Gastrocnemius medialis (tissue), 4 donors: Measurements from ENCODE around the gene WNK4. TPM values are rescaled to one million over a fixed set of nuclear protein-coding genes. Genes with fewer than 3 reads are reported as not detected.

Source experiments
- ATAC-seq, 2 donors: fragments of 150-250 bp; one replicate each; pipeline ENCODE4 v1.9.1; 2016
- DNase-seq, 2 donors: peaks; one replicate each; pipeline ENCODE4 v3.0.0-alpha.2; 2019
- H3K27ac ChIP-seq, 4 donors: fragments of 200-600 bp; sonication (generic); 1 replicate in 1 of 4; 2 replicates in 3 of 4; pipeline ENCODE4 v1.5.1; 2016 to 2018; ENCODE audit warnings: mild to moderate bottlenecking in 2 of 4, moderate library complexity in 1 of 4
- H3K27me3 ChIP-seq, 3 donors: fragments of 200-600 bp; sonication (generic) in 2 of 3; 1 replicate in 1 of 3; 2 replicates in 2 of 3; pipeline versions ENCODE4 v1.5.1 to v1.6.0; 2016 to 2019; ENCODE audit warnings: mild to moderate bottlenecking in 1 of 3, moderate library complexity in 1 of 3
- H3K36me3 ChIP-seq, 2 donors: fragments of 200-600 bp; sonication (generic) in 1 of 2; one replicate each; pipeline ENCODE4 v1.5.1; 2017 to 2018
- H3K4me1 ChIP-seq, 2 donors: fragments of 200-600 bp; sonication (generic) in 1 of 2; one replicate each; pipeline ENCODE4 v1.5.1; 2016 to 2017; ENCODE audit warnings: mild to moderate bottlenecking in 2 of 2
- H3K4me3 ChIP-seq, 4 donors: fragments of 200-600 bp; sonication (generic) in 3 of 4; 1 replicate in 1 of 4; 2 replicates in 3 of 4; pipeline ENCODE4 v1.5.1; 2016 to 2019; ENCODE audit warnings: mild to moderate bottlenecking in 2 of 4
- H3K9me3 ChIP-seq, 3 donors: fragments of 200-600 bp; sonication (generic) in 2 of 3; 1 replicate in 1 of 3; 2 replicates in 2 of 3; pipeline ENCODE4 v1.5.1; 2016 to 2019
- POLR2A ChIP-seq, 2 donors: fragments of 450-650 bp; IDR thresholded peaks; one replicate each; pipeline ENCODE4 v1.6.1; 2017; ENCODE audit warnings: antibody characterized with exemption in 2 of 2, mild to moderate bottlenecking in 2 of 2, moderate library complexity in 2 of 2
- in situ Hi-C, 4 donors: fragments of 200-750 bp; cut with MboI; loops; one replicate each; pipeline versions ENCODE4 v1.15.0 to v1.8.0; 2017; ENCODE audit warnings: low sequenced_read_pairs in 4 of 4
- intact Hi-C: fragments of 100-400 bp; cut with DNase I; formaldehyde crosslinking; loops from one replicate; pipeline ENCODE4 v1.15.1; 2023; ENCODE audit warnings: low total_unique reads
- total RNA-seq, 4 donors: library from RNA; depleted of rRNA; stranded (reverse); fragments of >200 nt; gene quantifications; one replicate each; pipeline versions ENCODE4 v1.1.0 to v1.2.3, GENCODE V29; 2016
- TF ChIP-seq, protein P1 (sequence below), 5 experiments: fragments of 450-650 bp in 3 of 5; fragments of 200-600 bp in 2 of 5; sonication (generic) in 2 of 5; IDR thresholded peaks in 4 of 5; conservative IDR thresholded peaks in 1 of 5; 1 replicate in 4 of 5; 2 replicates in 1 of 5; pipeline ENCODE4 v1.5.1; 2016 to 2019; ENCODE audit warnings: antibody characterized with exemption in 5 of 5, mild to moderate bottlenecking in 3 of 5, moderate library complexity in 3 of 5

WNK4 gene
- total RNA-seq, 4 donors from 2014 or later = not detected

DNA sequence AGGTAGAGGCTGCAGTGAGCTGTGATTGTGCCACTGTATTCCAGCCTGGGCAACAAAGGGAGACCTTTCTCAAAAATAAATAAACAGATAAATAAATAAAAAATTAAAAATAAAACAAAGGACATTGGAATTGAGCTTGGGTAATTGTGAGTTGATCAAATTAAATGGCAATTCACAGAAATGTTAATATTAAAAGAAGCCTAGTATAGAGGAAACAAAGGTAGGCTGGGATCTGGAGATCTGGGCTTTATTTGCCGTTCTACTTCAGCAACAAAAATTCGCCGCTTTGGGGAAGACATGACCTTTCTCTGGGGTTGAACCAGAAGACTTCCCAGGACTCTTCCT lies 7.5 kb upstream of the WNK4 start:
- H3K4me3 ChIP-seq = peak overlapping the region; percentile 85 to 100 (median 91)
- intact Hi-C loops (loop anchor here (1.0 kb wide), 2 partner anchors 25 to 51 kb away; partner anchors contain the start of genes BECN1, CNTD1 and COA3), in situ Hi-C loops (loop anchor here in 1 of 4 donors (25.0 kb wide), 1 partner anchor 186 kb away; the partner anchor contains the start of gene PSMC3IP)
- TF ChIP-seq POLR2A (IDR thresholded peaks at IDR 0.05) = no peak
- TF ChIP-seq, protein P1, sequence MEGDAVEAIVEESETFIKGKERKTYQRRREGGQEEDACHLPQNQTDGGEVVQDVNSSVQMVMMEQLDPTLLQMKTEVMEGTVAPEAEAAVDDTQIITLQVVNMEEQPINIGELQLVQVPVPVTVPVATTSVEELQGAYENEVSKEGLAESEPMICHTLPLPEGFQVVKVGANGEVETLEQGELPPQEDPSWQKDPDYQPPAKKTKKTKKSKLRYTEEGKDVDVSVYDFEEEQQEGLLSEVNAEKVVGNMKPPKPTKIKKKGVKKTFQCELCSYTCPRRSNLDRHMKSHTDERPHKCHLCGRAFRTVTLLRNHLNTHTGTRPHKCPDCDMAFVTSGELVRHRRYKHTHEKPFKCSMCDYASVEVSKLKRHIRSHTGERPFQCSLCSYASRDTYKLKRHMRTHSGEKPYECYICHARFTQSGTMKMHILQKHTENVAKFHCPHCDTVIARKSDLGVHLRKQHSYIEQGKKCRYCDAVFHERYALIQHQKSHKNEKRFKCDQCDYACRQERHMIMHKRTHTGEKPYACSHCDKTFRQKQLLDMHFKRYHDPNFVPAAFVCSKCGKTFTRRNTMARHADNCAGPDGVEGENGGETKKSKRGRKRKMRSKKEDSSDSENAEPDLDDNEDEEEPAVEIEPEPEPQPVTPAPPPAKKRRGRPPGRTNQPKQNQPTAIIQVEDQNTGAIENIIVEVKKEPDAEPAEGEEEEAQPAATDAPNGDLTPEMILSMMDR (IDR thresholded peaks at IDR 0.05 in 4 of 5, conservative IDR thresholded peaks at IDR 0.05 in 1 of 5) = no peak
- H3K27ac ChIP-seq = peak overlapping the region; percentile 81 to 94 (median 88)
- H3K36me3 ChIP-seq = peaks cover 2 to 31% of the 10 kb centered on the region in 2 donors
- ATAC-seq (peak in 1 of 2 donors; percentile 8), DNase-seq (no peak)
- no peaks in the 10 kb centered on the region for H3K27me3 ChIP-seq
- H3K9me3 ChIP-seq = no peaks in the 10 kb centered on the region
- peaks cover 12 to 17% of the 10 kb centered on the region in 2 donors for H3K4me1 ChIP-seq

DNA sequence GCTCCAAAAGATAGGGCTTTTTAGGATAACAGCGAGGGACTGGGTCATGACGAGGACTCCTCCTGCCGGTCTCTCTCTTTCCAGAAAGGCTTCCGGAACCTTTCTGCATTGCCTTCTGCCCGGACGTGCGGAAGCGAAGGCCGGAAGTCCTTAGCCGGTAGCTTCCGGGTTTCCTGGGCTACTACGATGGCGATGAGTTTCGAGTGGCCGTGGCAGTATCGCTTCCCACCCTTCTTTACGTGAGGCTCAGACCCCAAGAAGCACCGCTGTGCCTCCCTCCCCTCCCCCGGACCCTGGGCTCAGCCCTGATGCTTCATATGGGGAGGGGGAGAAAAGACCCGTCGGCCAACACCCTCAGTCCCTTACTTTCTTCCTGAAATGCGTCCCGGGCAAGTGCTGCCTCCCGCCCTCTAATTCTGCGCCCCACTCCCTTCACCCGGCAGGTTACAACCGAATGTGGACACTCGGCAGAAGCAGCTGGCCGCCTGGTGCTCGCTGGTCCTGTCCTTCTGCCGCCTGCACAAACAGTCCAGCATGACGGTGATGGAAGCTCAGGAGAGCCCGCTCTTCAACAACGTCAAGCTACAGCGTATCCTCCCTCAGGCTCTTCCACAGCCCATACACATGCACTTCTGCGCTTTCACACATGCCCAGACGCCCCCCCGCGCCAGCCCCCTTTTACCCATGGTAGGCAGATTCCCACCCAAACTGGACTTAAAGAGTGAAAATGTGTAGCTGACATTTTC lies 6.9 kb upstream of the WNK4 start, which contains the start of gene VPS25:
Gene VPS25 (plus strand): TSS at position 160 of the 746 bp plus-strand sequence. CDS start 27 bp downstream, at position 187.
- intact Hi-C loops = loop anchor here (1.0 kb wide), 2 partner anchors 25 to 51 kb away; partner anchors contain the start of genes BECN1, CNTD1 and COA3
- H3K36me3 ChIP-seq = peaks cover 2 to 36% of the 10 kb centered on the region in 2 donors
- DNase-seq (peak; percentile 62 to 74), ATAC-seq (peak; percentile 96 to 99)
- in situ Hi-C loops = loop anchor here in 1 of 4 donors (25.0 kb wide), 1 partner anchor 186 kb away; the partner anchor contains the start of gene PSMC3IP
- no peaks in the 10 kb centered on the region for H3K27me3 ChIP-seq
- H3K9me3 ChIP-seq = no peaks in the 10 kb centered on the region
- H3K4me3 ChIP-seq = peak within 1 kb of the TSS; percentile 85 to 100 (median 91)
- peak within 1 kb of the TSS; percentile 81 to 94 (median 88) for H3K27ac ChIP-seq
- H3K4me1 ChIP-seq = peaks cover 12 to 17% of the 10 kb centered on the region in 2 donors
- TF ChIP-seq, protein P1 (IDR thresholded peaks at IDR 0.05 in 4 of 5, conservative IDR thresholded peaks at IDR 0.05 in 1 of 5) = peak in 1 of 5 experiments; percentile 24
- peak in 1 of 2 donors; percentile 47 for TF ChIP-seq POLR2A (IDR thresholded peaks at IDR 0.05)

DNA sequence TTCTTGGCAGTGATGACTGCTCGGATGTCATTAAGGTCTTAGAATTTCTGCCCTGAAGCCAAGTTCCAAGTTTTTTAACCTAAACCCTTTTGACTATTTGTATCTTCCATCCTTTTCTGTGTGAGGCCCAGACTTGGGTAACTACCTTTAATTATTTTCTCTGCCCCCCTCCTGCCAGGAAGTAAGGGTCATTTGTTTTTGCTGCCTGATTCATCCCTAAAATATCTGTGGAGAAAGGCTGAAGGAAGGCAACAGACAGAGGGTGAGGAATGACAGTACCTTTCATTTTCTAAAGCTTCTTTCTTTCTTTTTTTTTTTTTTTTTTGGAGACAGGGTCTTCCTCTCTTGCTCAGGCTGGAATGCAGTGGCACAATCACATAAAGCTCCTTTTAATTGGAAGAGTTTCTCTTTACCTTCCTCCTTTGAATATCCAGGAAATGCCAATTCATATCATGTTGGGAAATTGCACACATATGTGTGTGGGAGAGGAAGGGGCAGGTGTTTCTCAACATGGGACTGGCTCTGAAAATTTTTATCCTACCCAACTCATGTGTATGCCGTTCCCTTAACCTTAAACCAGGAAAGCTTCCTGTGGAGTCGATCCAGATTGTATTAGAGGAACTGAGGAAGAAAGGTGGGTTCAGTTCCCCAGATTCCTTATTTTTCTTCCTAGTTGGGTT lies 6.2 kb upstream of the WNK4 start:
- Histone ChIP-seq H3K27ac (peak overlapping the region; percentile 81 to 94 (median 88)), H3K36me3 (peaks cover 2 to 43% of the 10 kb centered on the region in 2 donors), H3K27me3 (no peaks in the 10 kb centered on the region), H3K9me3 (no peaks in the 10 kb centered on the region), H3K4me1 (peaks cover 12 to 17% of the 10 kb centered on the region in 2 donors), H3K4me3 (peak overlapping the region; percentile 85 to 100 (median 91))
- in situ Hi-C loops (loop anchor here in 1 of 4 donors (25.0 kb wide), 1 partner anchor 187 kb away; the partner anchor contains the start of gene PSMC3IP), intact Hi-C loops (no loop called here)
- ATAC-seq = no peak
- TF ChIP-seq, protein P1 (IDR thresholded peaks at IDR 0.05 in 4 of 5, conservative IDR thresholded peaks at IDR 0.05 in 1 of 5) = no peak
- no peak for TF ChIP-seq POLR2A (IDR thresholded peaks at IDR 0.05)
- no peak for DNase-seq

DNA sequence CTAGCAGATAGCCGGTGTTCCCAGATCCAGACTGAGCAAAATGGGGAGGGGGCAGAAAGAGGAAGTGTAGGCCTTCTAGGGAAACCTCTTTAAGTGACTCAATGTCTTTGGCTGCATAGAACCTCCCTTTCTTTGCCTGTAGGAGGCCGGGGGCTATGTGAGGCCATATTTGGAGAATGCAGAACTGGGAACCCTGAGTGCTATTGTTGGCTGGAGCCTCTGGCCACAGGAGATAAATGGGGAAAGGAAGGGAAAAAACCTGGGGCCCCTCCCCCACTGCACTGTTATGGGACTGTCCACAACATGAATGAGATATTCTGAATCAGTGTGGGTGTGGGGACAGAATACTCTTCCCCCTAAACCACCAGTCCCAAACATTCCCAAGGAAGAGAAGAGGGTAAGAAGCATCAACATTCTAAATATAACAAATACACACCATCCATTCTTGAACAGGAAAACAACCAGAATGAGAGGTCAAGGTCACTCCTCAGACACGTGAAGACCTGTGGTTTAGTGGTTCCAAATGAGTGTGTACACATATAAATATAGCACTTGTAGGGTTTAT lies 4.8 kb upstream of the WNK4 start:
- no peak for TF ChIP-seq POLR2A (IDR thresholded peaks at IDR 0.05)
- TF ChIP-seq, protein P1 (IDR thresholded peaks at IDR 0.05 in 4 of 5, conservative IDR thresholded peaks at IDR 0.05 in 1 of 5) = no peak
- peaks cover 2 to 47% of the 10 kb centered on the region in 2 donors for H3K36me3 ChIP-seq
- no peak overlapping the region for H3K27ac ChIP-seq
- DNase-seq (no peak), ATAC-seq (no peak)
- H3K27me3 ChIP-seq = peaks cover 2 to 3% (median 2%) of the 10 kb centered on the region in 3 donors
- H3K9me3 ChIP-seq = no peaks in the 10 kb centered on the region
- in situ Hi-C loops = no loop called here
- intact Hi-C loops = no loop called here
- H3K4me3 ChIP-seq = no peak overlapping the region
- H3K4me1 ChIP-seq = peaks cover 14 to 17% of the 10 kb centered on the region in 2 donors
